ENCODE measurements around the gene ATXN7L1.

ATXN7L1 gene

GRCh38 chr7:105664816-105665525, 211.4 kb downstream of the ATXN7L1 start:
- DNase-seq = no peak

GRCh38 chr7:105662998-105663397, 213.4 kb downstream of the ATXN7L1 start:
- no peak for DNase-seq

- no peak for DNase-seq
Observed at GRCh38 chr7:105661625-105662024, 214.8 kb downstream of the ATXN7L1 start.

GRCh38 chr7:105656922-105657521, 219.4 kb downstream of the ATXN7L1 start:
- peak; percentile 49 to 58 for DNase-seq

- no peak for DNase-seq
Observed at GRCh38 chr7:105655500-105656380, 220.7 kb downstream of the ATXN7L1 start.

GRCh38 chr7:105655067-105655466, 221.3 kb downstream of the ATXN7L1 start:
- DNase-seq = no peak

- DNase-seq = no peak
Observed at GRCh38 chr7:105654095-105654686, 222.2 kb downstream of the ATXN7L1 start.

- DNase-seq = no peak
Observed at GRCh38 chr7:105653441-105654005, 222.9 kb downstream of the ATXN7L1 start.

- peak; percentile 51 to 67 for DNase-seq
Observed at GRCh38 chr7:105652359-105652993, 223.9 kb downstream of the ATXN7L1 start.

GRCh38 chr7:105651798-105652197, 224.6 kb downstream of the ATXN7L1 start:
- DNase-seq = no peak

DNA sequence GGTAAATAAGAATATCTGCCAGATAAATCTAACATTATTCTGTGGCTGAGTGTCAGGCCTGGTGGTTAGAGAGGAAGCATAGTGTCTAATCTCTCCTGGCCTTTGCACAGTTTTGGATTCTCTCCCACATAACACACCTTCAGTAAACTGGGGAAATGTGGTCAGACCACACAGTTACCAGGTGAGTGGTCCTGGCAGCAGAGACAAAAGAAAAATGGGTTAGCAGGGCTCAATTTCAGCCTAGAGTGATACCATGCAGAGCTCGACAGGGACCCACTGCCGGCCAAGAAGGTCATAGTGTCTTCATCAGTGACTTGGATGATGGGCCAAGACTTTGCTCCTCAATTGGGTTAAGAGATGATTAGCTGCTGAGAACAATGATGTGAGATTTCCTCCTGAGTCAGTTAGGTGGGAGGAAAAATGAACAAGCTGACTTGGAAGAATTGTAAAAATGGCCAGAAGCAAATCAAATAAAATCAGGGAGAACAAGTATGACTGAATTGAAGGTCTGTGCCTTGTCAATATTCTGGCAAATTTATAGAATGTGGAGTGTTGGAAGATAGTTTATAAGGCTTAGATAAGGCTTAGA, 225.9 kb downstream of the ATXN7L1 start:
- DNase-seq = no peak

DNA sequence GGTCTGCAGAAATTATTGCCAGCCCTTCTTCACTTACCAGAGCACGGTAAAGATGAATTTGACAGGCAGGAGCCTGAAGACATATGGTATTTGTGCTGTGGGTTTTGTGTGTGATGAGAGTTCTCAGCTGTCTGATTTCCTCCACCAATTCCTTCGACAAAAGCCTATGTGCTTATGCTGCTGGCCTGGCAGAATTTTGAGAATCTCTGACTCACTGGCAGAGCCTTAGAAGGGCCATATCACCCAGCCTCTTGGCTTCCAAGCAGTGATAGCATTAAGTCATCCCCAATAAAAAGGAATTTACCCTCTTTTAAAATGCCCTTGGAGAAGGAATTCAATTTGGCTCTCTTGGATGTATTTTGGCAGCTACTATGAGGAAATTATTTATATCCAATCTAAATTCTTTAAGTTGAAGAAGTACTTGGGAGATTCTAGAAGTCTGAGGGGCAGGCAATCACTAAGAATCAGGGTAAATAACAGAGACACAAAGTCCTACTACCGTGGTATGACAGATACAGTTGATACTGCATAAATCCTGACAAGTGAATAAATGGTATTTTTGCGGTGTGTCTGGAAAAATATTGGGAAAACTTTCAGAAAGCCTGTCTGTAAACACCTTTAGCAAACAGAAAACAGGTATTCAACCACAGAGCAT, 226.5 kb downstream of the ATXN7L1 start:
- DNase-seq = no peak

DNA sequence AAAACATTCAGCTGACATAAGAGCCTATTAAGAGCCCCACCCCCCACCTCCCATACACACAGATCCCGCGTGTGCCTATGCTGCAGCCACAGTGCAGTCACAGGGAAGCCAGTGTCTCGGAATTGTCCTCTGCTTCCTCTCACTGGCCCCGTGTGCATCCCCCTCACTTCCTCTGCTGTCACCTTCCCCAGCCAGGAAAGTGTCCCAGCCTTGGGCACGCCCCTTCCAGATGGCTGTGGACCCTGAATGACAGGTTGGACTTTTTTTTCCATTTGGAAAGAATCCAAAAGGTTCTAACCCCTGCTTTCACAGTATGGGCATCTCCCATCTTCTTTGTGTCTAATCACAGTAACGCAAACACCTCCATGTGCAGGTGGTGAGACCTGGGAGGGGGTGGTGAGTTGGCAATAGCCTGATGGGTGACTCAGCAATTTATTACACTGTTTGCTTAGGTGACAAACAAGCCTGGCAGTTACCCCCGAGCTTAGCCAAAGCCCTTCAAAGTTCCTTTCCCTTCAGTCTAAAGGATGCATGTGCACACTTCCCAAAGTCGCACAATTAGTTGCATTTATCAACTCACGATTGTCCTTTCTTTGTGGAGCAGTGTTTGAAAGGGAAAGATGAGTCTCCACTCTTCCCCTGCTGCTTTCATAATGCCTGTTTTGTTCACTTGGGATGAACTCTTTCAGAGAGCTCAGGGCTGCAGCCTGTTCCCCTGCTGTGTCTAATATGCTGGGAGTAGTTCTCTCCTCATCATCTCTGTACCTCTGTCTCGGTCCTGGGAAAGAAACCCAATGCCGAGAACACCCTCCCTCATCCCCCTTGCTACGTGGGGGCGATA, 227.6 kb downstream of the ATXN7L1 start:
- DNase-seq = no peak

GRCh38 chr7:105647591-105647990, 228.8 kb downstream of the ATXN7L1 start:
- DNase-seq = no peak

- no peak for DNase-seq
Observed at GRCh38 chr7:105644937-105645336, 231.5 kb downstream of the ATXN7L1 start.

DNA sequence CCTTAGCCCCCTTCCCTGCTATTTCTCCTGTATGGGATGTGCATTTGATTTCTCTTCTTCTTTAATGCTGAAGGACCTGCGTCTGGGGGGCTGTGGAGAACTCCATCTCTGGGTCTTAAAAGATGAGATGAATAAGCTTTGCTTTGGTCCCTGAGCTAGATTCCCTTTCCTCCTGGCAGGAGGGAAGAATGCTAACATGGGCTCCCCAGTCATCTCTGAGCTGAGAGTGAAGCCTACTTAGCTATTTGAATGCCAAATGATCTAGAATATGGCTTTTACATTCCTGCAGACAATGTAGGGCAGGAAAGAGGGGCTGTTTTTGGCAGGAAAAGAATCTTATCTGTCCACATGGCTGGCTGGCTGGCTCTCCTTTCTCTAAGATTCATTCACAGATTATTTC, 232.5 kb downstream of the ATXN7L1 start:
- no peak for DNase-seq

DNA sequence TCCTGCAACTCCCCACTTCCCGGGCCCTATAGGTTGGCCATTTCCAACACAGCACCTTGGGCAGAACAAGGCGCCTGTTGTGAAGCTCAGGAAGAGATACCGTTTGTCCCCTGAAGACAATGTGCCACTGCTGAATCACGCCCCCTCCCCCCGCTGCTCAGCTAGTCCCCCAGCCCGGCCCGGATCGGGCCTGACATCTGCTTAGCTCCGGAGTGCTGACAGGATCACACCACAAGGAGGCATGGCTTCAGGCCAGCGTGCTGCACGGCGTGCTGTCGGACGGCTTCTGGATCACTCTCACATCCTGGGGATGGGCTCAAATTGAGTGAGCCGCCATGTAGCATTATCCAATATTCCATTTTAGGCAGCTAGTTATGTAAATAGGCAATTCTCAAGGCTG, 233.0 kb downstream of the ATXN7L1 start:
- DNase-seq = no peak

DNA sequence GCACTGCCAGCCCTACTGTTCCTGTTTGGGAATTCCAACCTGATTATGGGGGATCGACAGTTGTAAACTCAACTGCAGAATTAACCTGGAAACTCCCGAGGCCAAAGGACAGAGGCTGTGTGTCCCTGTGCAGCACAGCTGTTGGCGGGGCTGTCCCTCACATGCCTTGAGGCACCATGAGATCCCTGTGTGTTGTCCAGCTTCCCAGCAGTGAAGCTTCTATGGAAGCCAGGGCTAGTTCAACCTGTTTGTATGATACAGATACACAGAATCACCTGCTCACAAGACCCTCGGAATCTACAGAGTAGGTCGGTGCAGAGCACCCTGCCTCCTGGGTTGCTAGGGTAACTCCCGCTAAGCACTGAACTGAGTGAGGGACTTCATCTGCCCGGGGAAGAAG, 234.1 kb downstream of the ATXN7L1 start:
- DNase-seq = no peak

DNA sequence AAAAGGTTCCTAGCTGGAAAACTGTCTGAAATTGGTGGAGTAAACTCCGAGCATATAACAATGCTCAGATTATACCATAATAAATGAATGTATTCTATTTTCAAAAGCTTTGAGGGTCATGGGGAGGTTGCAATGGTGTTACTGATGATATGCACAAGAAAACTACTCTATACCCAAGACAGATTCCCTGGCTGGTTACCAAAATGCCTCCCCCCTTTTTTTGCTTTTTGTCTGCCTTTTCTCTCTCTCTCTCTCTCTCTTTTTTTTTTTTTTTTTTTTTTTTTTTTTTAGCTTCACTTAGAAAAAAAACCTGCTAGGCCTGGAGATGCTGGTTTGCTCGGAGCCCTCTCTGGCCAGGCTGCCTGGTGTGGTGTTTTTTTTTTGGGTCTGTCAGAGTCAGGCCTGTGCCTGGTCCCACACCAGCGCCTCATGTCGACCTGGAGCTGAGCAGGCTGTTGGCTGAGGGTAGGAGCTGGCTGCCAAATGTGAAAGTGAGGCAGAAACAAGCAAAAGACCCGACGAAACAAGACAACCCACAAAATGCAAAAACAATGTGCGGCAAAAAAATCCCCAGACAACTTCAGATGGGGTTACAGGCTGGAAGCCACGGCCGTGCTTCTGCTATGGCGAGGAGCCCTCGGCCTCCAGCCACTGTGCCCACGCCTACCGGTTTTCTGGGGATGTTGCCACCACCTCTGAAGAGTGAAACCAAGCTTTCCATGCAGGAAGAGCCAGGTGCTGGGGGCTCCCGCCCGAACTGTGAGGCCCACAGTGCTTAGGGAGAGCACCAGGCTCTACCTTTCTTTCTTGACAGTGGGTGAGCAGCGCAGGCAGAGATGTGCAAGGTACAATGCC, 235.2 kb downstream of the ATXN7L1 start:
- DNase-seq = no peak

Measured in stimulated activated CD4-positive, alpha-beta T cell treated with anti-CD3 and anti-CD28 coated beads, Interleukin-4, amount 100 ng/mL, for 4 hours (primary cell).